ENCODE results near the gene SMPD3. TPM values are rescaled to one million over a fixed set of nuclear protein-coding genes. Genes with fewer than 3 reads are reported as not detected.

The SMPD3 gene
- total and polyA plus RNA-seq, 2 of the 8 experiments (the other 6 are each of a cell fraction or from before 2014, with no cell fraction given), result 0.39 to 1.3 TPM

DNA sequence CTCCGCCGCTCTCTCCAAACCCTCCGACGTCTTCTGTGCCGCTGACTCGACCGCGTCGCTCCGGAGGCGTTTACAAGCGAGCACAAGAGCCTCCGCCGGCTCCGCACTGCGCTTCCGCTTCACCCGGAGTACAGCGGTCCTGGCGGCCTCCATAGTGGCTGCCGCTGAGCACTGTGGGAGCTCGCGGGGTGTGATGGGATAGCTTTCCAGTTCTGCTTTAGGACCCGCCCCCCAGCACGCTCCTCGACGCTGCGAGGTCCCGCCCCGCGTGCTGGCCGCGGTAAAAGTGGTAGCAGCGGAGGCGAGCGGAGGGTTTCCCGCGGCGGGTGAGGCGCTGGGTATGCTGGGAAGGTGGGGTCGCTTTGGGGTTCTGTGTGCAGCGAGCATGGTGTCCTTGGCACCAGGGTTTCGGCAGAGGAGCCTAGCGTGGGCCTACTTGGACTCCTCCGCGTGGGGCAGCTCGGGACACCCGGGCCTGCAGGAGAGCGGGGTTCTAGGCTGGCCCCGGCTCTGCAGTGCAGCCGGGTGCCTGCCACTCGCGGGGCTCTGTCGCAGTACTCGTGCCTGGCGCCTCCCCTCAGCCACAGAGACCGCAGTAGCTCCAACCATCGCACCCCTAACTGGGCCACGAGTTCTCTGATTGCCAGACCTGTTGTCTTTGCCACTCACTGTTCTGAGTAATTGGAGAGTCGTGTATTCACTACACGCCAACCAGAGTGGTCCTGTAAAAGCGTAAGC lies 137.4 kb downstream of the SMPD3 start, which contains the start of the genes PRMT7 and SLC7A6OS (continued):
- TF ChIP-seq FOSL1 (IDR thresholded peaks at IDR 0.05; ENCODE audit: insufficient read depth, low read depth, low read length) (no peak), NRF1 (IDR thresholded peaks at IDR 0.05; ENCODE audit: low read depth, low read length) (no peak), HDAC6 (IDR thresholded peaks at IDR 0.05; ENCODE audit: low read depth, low read length) (no peak), SUZ12 (IDR thresholded peaks at IDR 0.05; ENCODE audit: low read length) (no peak), RBBP5 (IDR thresholded peaks at IDR 0.05; ENCODE audit: borderline replicate concordance, low read depth, low read length) (peak; percentile 91), CBX8 (IDR thresholded peaks at IDR 0.05; ENCODE audit: borderline replicate concordance, low read depth, low read length) (no peak)
- TF ChIP-seq, protein P1, sequence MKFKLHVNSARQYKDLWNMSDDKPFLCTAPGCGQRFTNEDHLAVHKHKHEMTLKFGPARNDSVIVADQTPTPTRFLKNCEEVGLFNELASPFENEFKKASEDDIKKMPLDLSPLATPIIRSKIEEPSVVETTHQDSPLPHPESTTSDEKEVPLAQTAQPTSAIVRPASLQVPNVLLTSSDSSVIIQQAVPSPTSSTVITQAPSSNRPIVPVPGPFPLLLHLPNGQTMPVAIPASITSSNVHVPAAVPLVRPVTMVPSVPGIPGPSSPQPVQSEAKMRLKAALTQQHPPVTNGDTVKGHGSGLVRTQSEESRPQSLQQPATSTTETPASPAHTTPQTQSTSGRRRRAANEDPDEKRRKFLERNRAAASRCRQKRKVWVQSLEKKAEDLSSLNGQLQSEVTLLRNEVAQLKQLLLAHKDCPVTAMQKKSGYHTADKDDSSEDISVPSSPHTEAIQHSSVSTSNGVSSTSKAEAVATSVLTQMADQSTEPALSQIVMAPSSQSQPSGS (IDR thresholded peaks at IDR 0.05; ENCODE audit: low read length), result no peak
